ENCODE data around the gene RPL15. TPM values are rescaled to one million over a fixed set of nuclear protein-coding genes. Genes with fewer than 3 reads are reported as not detected.

The RPL15 gene
- total and polyA plus RNA-seq, 9 donors: 2,355 to 2,951 (median 2,579) TPM

DNA sequence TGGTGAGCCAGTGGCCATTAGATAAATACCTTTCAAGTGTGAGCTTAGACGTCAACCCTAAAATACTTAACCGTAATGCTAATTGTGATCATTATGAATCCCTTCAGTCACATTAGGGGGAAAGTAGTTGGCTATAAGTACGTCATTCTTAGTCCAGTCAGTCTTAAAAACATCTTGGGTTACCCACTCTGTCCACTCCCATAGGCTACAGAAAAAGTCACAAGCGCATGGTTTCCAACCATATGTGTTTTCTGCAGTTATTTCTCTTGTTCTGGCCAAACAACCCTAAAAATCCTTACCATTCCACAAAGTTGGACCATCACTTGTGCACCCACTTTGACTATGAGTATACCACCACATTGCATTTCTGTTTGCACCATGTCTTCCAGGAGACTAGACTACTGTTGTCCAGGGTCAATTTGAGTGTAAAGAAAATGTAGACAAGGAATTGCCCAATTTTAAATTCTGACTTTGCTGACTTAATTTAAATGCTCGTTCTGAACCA lies 3.3 kb downstream of the RPL15 start:
- Histone ChIP-seq H3K4me3 (ENCODE audit: low read length) (no peak overlapping the region), H3K27me3 (ENCODE audit: control insufficient read depth, insufficient read depth, low read length) (no peaks in the 10 kb centered on the region), H3K27ac (ENCODE audit: low read length) (no peak overlapping the region), H3K36me3 (ENCODE audit: control insufficient read depth, insufficient read depth, low read length) (peaks cover 30% of the 10 kb centered on the region), H3K4me1 (ENCODE audit: control insufficient read depth, insufficient read depth, low read length) (peaks cover 4% of the 10 kb centered on the region), H3K9me3 (replicated peaks; ENCODE audit: control insufficient read depth, low read depth, low read length) (no peaks in the 10 kb centered on the region)
- WGBS (ENCODE audit: insufficient coverage): 100% methylated on average over 1 of the region's 5 CpGs
- no peak for DNase-seq

DNA sequence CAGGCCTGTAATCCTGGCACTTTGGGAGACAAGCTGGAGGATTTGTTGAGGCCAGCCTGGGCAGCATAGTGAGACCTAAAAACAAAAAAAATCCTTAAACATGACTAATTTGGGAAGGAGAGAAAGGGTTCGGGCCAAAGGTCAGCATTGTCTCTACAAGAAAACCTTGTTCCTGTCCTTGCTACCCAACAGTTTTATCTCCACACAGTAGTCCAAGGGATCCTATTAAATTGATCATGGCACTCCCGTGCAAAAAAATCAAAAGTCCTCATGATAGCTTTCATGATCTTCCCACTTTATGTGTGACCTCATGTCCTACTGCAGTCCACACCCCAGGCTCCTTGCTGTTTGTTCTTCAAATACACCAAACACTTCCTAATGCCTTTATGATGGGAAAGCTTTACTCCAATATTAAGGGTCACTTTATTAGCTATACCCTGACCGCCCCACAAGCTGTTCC lies 4.2 kb downstream of the RPL15 start:
- DNase-seq: no peak
- no peak overlapping the region for H3K27ac ChIP-seq (ENCODE audit: low read length)
- no peaks in the 10 kb centered on the region for H3K27me3 ChIP-seq (ENCODE audit: control insufficient read depth, insufficient read depth, low read length)
- WGBS (ENCODE audit: insufficient coverage): 86% methylated on average over 1 of the region's 3 CpGs
- no peak overlapping the region for H3K4me3 ChIP-seq (ENCODE audit: low read length)
- no peaks in the 10 kb centered on the region for H3K9me3 ChIP-seq (replicated peaks; ENCODE audit: control insufficient read depth, low read depth, low read length)
- no peaks in the 10 kb centered on the region for H3K4me1 ChIP-seq (ENCODE audit: control insufficient read depth, insufficient read depth, low read length)
- peaks cover 30% of the 10 kb centered on the region for H3K36me3 ChIP-seq (ENCODE audit: control insufficient read depth, insufficient read depth, low read length)

DNA sequence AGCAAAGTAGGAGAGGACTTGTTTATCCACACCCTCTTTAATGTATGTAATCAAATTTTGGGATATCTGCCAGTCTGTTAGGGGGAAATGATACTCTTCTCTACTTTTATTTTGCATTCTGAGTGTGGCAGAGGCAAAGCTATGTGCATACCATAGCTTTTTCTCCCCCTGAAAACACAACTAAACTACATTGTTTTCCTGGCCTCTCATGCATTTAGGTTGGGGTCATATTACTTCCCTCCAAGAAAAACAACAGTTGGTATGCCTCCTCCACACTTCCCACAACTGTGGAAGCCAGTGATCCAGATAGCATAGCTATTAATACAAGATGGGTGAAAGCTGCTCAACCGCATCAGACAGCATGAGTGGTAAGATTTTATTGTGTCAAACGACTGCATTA lies 6.9 kb downstream of the RPL15 start:
- H3K27me3 ChIP-seq (ENCODE audit: control insufficient read depth, insufficient read depth, low read length): no peaks in the 10 kb centered on the region
- DNase-seq: no peak
- no peak overlapping the region for H3K27ac ChIP-seq (ENCODE audit: low read length)
- no peaks in the 10 kb centered on the region for H3K9me3 ChIP-seq (replicated peaks; ENCODE audit: control insufficient read depth, low read depth, low read length)
- no CpG with 5 or more reads among the region's 2 CpGs for WGBS (ENCODE audit: insufficient coverage)
- H3K36me3 ChIP-seq (ENCODE audit: control insufficient read depth, insufficient read depth, low read length): peaks cover 27% of the 10 kb centered on the region
- no peaks in the 10 kb centered on the region for H3K4me1 ChIP-seq (ENCODE audit: control insufficient read depth, insufficient read depth, low read length)
- H3K4me3 ChIP-seq (ENCODE audit: low read length): no peak overlapping the region

DNA sequence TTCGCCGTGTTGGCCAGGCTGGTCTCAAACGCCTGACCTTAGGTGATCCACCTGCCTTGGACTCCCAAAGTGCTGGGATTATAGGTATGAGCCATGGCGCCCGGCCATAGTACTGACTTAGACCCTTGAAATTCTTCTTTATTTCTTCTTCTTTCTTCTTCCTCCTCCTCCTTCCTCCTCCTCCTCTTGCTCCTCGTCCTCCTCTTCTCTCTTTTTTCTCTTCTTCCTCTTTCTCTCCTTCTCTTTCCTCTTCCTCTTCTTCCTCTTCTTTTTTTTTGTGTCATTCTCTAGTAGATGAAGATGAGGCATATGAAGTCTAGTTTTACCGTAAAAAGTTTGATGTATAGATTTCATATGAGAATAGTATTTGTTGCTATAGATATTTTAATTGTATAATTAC lies 9.3 kb downstream of the RPL15 start:
- Histone ChIP-seq H3K36me3 (ENCODE audit: control insufficient read depth, insufficient read depth, low read length) (peaks cover 10% of the 10 kb centered on the region), H3K4me1 (ENCODE audit: control insufficient read depth, insufficient read depth, low read length) (no peaks in the 10 kb centered on the region), H3K4me3 (ENCODE audit: low read length) (no peak overlapping the region), H3K27ac (ENCODE audit: low read length) (no peak overlapping the region), H3K9me3 (replicated peaks; ENCODE audit: control insufficient read depth, low read depth, low read length) (no peaks in the 10 kb centered on the region), H3K27me3 (ENCODE audit: control insufficient read depth, insufficient read depth, low read length) (no peaks in the 10 kb centered on the region)
- WGBS (ENCODE audit: insufficient coverage): 90% methylated on average over 3 of the region's 7 CpGs
- DNase-seq: no peak

DNA sequence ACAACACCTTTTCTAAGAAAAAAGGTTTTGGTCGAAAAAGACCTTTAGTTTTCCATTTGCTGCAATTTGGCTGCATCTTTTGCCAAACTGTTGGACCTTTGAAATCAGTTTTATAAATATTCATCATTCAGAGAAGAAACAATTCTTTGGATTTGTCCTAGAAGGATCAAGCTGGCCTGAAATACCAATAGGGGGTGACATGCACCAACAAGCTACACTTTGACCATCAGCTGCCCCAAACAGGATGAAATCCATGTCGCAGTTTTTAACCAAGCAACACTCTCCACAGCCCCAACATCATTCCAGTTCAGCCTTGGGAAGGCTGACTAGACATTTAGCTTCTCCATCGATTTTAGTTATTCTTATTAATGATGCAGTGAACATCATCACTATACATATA lies 9.8 kb downstream of the RPL15 start:
- WGBS (ENCODE audit: insufficient coverage): 0% methylated on average over 1 of the region's 3 CpGs
- Histone ChIP-seq H3K4me3 (ENCODE audit: low read length) (no peak overlapping the region), H3K27ac (ENCODE audit: low read length) (no peak overlapping the region), H3K4me1 (ENCODE audit: control insufficient read depth, insufficient read depth, low read length) (no peaks in the 10 kb centered on the region), H3K36me3 (ENCODE audit: control insufficient read depth, insufficient read depth, low read length) (peaks cover 7% of the 10 kb centered on the region), H3K9me3 (replicated peaks; ENCODE audit: control insufficient read depth, low read depth, low read length) (no peaks in the 10 kb centered on the region), H3K27me3 (ENCODE audit: control insufficient read depth, insufficient read depth, low read length) (no peaks in the 10 kb centered on the region)
- DNase-seq: no peak

DNA sequence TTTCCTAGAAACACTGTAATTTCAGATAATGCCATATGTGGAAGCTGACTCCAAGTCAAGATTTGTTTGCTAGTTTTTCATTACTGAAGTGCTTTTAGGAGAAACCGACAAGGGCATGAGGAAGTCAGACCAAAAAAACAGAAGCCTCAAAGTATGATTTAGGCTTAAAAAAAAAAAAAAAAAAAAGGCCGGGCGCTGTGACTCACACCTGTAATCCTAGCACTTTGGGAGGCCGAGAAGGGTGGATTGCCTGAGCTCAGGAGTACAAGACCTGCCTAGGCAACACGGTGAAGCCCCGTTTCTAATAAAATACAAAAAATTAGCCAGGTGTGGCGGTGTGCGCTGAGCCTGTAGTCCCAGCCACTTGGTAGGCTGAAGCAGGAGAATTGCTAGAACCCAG lies 11.6 kb downstream of the RPL15 start:
- Histone ChIP-seq H3K27ac (ENCODE audit: low read length) (no peak overlapping the region), H3K27me3 (ENCODE audit: control insufficient read depth, insufficient read depth, low read length) (no peaks in the 10 kb centered on the region), H3K36me3 (ENCODE audit: control insufficient read depth, insufficient read depth, low read length) (no peaks in the 10 kb centered on the region), H3K9me3 (replicated peaks; ENCODE audit: control insufficient read depth, low read depth, low read length) (no peaks in the 10 kb centered on the region), H3K4me3 (ENCODE audit: low read length) (no peak overlapping the region), H3K4me1 (ENCODE audit: control insufficient read depth, insufficient read depth, low read length) (no peaks in the 10 kb centered on the region)
- 85% methylated on average over 4 of the region's 8 CpGs for whole genome bisulfite sequencing (ENCODE audit: insufficient coverage)
- no peak for DNase-seq

DNA sequence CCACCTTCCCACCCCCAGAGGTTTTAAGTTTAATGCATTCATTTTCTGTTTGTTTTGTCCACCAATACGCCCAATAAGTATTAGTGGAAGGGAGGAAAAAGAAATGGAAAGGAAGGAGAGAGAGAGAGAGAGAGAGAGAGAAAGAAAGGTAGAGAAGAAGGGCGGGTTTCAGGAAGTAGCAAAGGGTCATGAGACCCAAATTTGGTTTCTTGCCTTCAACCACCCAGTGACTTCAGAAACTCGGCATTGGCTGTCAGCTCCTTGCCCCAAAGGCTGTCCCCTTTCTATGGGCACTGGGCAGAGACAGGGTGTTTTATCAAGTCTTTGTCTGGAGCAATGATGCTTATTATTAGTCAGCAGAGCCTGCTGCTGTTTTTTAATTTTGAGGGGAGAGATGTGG lies 14.7 kb downstream of the RPL15 start:
- DNase-seq: no peak
- H3K4me3 ChIP-seq (ENCODE audit: low read length): no peak overlapping the region
- no peaks in the 10 kb centered on the region for H3K4me1 ChIP-seq (ENCODE audit: control insufficient read depth, insufficient read depth, low read length)
- H3K9me3 ChIP-seq (replicated peaks; ENCODE audit: control insufficient read depth, low read depth, low read length): no peaks in the 10 kb centered on the region
- no peak overlapping the region for H3K27ac ChIP-seq (ENCODE audit: low read length)
- no CpG with 5 or more reads among the region's 3 CpGs for WGBS (ENCODE audit: insufficient coverage)
- H3K27me3 ChIP-seq (ENCODE audit: control insufficient read depth, insufficient read depth, low read length): no peaks in the 10 kb centered on the region
- no peaks in the 10 kb centered on the region for H3K36me3 ChIP-seq (ENCODE audit: control insufficient read depth, insufficient read depth, low read length)

DNA sequence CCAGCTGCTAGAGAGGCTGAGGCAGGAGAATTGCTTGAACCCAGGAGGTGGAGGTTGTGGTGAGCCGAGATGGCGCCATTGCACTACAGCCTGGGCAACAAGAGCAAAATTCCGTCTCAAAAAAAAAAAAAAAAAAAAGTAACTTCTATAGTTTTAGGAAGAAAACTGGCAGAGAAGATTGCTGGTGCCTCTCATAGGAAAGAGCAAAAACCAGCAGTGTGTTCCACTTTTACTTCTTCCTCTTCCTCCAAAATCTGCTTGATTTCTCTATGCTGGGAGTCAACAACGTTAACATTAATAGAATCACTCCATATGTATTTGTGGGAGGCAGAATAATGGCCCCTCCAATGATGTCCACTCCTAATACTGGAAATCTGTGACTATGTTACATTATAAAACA lies 15.6 kb downstream of the RPL15 start:
- Histone ChIP-seq H3K27me3 (ENCODE audit: control insufficient read depth, insufficient read depth, low read length) (no peaks in the 10 kb centered on the region), H3K4me3 (ENCODE audit: low read length) (no peak overlapping the region), H3K4me1 (ENCODE audit: control insufficient read depth, insufficient read depth, low read length) (no peaks in the 10 kb centered on the region), H3K36me3 (ENCODE audit: control insufficient read depth, insufficient read depth, low read length) (no peaks in the 10 kb centered on the region), H3K27ac (ENCODE audit: low read length) (no peak overlapping the region), H3K9me3 (replicated peaks; ENCODE audit: control insufficient read depth, low read depth, low read length) (no peaks in the 10 kb centered on the region)
- no CpG with 5 or more reads among the region's 4 CpGs for WGBS (ENCODE audit: insufficient coverage)
- DNase-seq: no peak

DNA sequence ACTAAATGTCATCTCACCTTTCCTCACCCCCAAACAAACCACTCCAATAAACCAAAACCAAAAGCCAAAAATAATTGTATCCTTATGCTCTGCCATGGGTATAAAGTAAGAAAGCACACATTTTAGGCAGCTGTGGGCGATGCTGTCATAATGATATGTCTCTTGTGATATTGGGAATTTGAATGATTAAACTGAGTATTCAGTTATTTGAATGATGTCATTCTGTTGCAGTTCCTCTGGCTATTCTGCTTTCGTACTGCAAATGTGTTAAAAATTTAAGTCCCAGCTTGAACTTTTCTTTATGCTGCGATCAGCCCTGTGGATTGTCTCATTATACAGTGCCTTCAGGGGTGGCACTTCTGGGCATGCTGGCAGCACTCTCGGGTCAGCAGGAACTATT lies 17.3 kb downstream of the RPL15 start:
- no peaks in the 10 kb centered on the region for H3K27me3 ChIP-seq (ENCODE audit: control insufficient read depth, insufficient read depth, low read length)
- 47% methylated on average over 3 of the region's 4 CpGs for WGBS (ENCODE audit: insufficient coverage)
- no peaks in the 10 kb centered on the region for H3K4me1 ChIP-seq (ENCODE audit: control insufficient read depth, insufficient read depth, low read length)
- H3K9me3 ChIP-seq (replicated peaks; ENCODE audit: control insufficient read depth, low read depth, low read length): no peaks in the 10 kb centered on the region
- H3K36me3 ChIP-seq (ENCODE audit: control insufficient read depth, insufficient read depth, low read length): no peaks in the 10 kb centered on the region
- no peak for DNase-seq
- H3K4me3 ChIP-seq (ENCODE audit: low read length): no peak overlapping the region
- no peak overlapping the region for H3K27ac ChIP-seq (ENCODE audit: low read length)

DNA sequence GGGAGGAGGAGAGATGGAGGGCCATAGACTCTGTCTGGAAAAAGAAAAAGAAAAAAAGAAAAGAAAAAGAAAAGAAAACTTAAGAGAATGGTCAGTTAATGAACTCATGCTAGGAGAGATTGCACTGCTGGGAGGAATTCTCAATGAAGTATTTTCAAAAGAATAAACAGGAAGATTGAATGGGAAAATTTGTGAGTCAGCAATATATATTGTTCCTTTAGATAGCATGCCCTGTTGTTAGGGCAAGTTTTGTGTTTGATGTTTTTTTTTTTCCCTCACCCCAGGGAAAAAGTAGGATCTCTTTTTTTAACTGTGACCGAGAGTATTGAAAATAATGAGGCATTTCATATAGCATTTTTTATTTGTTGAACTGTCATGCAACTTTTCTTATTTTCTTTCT lies 20.4 kb downstream of the RPL15 start:
- Histone ChIP-seq H3K36me3 (ENCODE audit: control insufficient read depth, insufficient read depth, low read length) (no peaks in the 10 kb centered on the region), H3K27me3 (ENCODE audit: control insufficient read depth, insufficient read depth, low read length) (no peaks in the 10 kb centered on the region), H3K9me3 (replicated peaks; ENCODE audit: control insufficient read depth, low read depth, low read length) (no peaks in the 10 kb centered on the region), H3K27ac (ENCODE audit: low read length) (no peak overlapping the region), H3K4me3 (ENCODE audit: low read length) (no peak overlapping the region), H3K4me1 (ENCODE audit: control insufficient read depth, insufficient read depth, low read length) (no peaks in the 10 kb centered on the region)
- no CpG with 5 or more reads among the region's 1 CpG for WGBS (ENCODE audit: insufficient coverage)
- no peak for DNase-seq

DNA sequence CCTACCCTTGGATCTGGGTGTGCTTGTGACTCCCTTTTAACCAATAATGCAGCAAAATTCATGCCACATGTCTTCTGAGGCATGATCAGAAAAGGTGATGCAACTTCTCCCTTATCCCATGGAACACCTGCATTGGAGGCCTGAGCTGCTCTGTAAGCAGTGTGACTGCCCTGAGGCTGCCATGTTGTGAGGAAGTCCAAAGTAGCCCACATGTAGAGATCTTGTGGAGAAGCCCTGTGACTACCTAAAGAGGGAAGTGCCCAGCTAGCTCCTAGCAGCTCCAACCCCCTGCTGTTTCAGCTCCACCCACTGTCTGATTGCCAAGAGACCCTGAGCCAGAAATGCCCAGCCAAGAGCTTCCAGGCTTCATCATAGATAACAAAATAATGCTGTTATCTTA lies 21.8 kb downstream of the RPL15 start:
- Histone ChIP-seq H3K27me3 (ENCODE audit: control insufficient read depth, insufficient read depth, low read length) (peaks cover 2% of the 10 kb centered on the region), H3K9me3 (replicated peaks; ENCODE audit: control insufficient read depth, low read depth, low read length) (no peaks in the 10 kb centered on the region), H3K4me3 (ENCODE audit: low read length) (no peak overlapping the region), H3K36me3 (ENCODE audit: control insufficient read depth, insufficient read depth, low read length) (no peaks in the 10 kb centered on the region), H3K4me1 (ENCODE audit: control insufficient read depth, insufficient read depth, low read length) (no peaks in the 10 kb centered on the region), H3K27ac (ENCODE audit: low read length) (no peak overlapping the region)
- DNase-seq: no peak
